K562 (cell line): Measurements from ENCODE around the gene SUPT3H. TPM values are rescaled to one million over a fixed set of nuclear protein-coding genes. Genes with fewer than 3 reads are reported as not detected.
A peak's percentile ranks its signal among the peaks of the same experiment; 100 is the strongest.

Source experiments
- ATAC-seq: fragments of 200-7000 bp; cut with Tn5 transposase; 3 replicates; pipeline ENCODE4 v1.9.1; 2020; ENCODE audit warnings: moderate library complexity
- BruUV-seq: library from RNA; stranded (reverse); fragments of 400-500 nt; replicated peaks from 2 replicates; lab custom pipeline; 2021; lab: Mats Ljungman, UMichigan
- CTCF ChIA-PET: fragments of 300-600 bp; formaldehyde crosslinking; extraction: SDS; loops from one replicate; lab custom pipeline; 2021; ENCODE audit warnings: low intra/inter-chr PET ratio; lab: Yijun Ruan, JAX
- POLR2A ChIA-PET: fragments of 300-600, 350-650 bp; sonication (Branson Sonifier 250); formaldehyde crosslinking; extraction: SDS; loops from one replicate; lab custom pipeline; 2021; ENCODE audit warnings: antibody characterized with exemption, inconsistent platforms; lab: Yijun Ruan, JAX
- DNase-seq, 4 experiments: peaks; one replicate each; pipeline versions ENCODE4 v3.0.0 to v3.0.0-alpha.2; 2011 to 2018; ENCODE audit warnings: low spot score in 3 of 4, mixed read lengths in 3 of 4; ENCODE audit errors: extremely low read depth in 1 of 4
- FAIRE-seq: peaks from 2 replicates; lab custom pipeline; 2011; peaks lifted over from hg19 to GRCh38; lab: Jason Lieb, UNC
- H2AFZ ChIP-seq: 2 replicates; pipeline ENCODE4 v1.6.0; 2011; ENCODE audit warnings: low read depth, low read length, control low read depth, inconsistent platforms
- H3K27ac ChIP-seq: fragments of 200-600 bp; 3 replicates; pipeline ENCODE4 v1.8.0; 2011; ENCODE audit warnings: low read depth, mild to moderate bottlenecking, control low read depth, inconsistent platforms, low read length, moderate library complexity, mixed read lengths; ENCODE audit errors: extremely low read depth
- H3K27me3 ChIP-seq, 2 experiments: fragments of 300-600 bp in 1 of 2; 2 replicates in 1 of 2; 3 replicates in 1 of 2; pipeline versions ENCODE4 v1.6.0 to v1.8.0; 2011; ENCODE audit warnings: inconsistent platforms in 2 of 2, low read length in 2 of 2, mild to moderate bottlenecking in 1 of 2, mixed read lengths in 1 of 2, moderate library complexity in 1 of 2; ENCODE audit not compliant: control insufficient read depth in 2 of 2, insufficient read depth in 2 of 2
- H3K36me3 ChIP-seq: fragments of 300-600 bp; 3 replicates; pipeline ENCODE4 v1.8.0; 2011; ENCODE audit warnings: mild to moderate bottlenecking, low read length, inconsistent platforms; ENCODE audit not compliant: control insufficient read depth, insufficient read depth
- H3K4me1 ChIP-seq, 2 experiments: fragments of 200-600 bp in 1 of 2; replicated peaks in 1 of 2; 2 replicates in 1 of 2; 3 replicates in 1 of 2; pipeline versions ENCODE4 v1.5.1 to v1.8.0; 2011; ENCODE audit warnings: inconsistent platforms in 2 of 2, low read length in 2 of 2, mild to moderate bottlenecking in 1 of 2, mixed read lengths in 1 of 2, moderate library complexity in 1 of 2; ENCODE audit not compliant: control insufficient read depth in 2 of 2, insufficient read depth in 2 of 2
- H3K4me2 ChIP-seq: 2 replicates; pipeline ENCODE4 v1.6.1; 2011; ENCODE audit warnings: low read length, control low read depth, inconsistent platforms, mixed read lengths; ENCODE audit not compliant: insufficient read depth
- H3K4me3 ChIP-seq: fragments of 200-600 bp; sonication (generic), shearing (Covaris generic); 2 replicates; pipeline ENCODE4 v1.5.1; 2016; ENCODE audit warnings: control low read depth, inconsistent platforms
- H3K79me2 ChIP-seq: fragments of 200-600 bp; 3 replicates; pipeline ENCODE4 v1.8.0; 2011; ENCODE audit warnings: low read length, inconsistent platforms; ENCODE audit not compliant: control insufficient read depth, insufficient read depth
- H3K9ac ChIP-seq, 2 experiments: 2 replicates each; pipeline versions ENCODE4 v1.6.0 to v1.6.1; 2011; ENCODE audit warnings: low read depth in 2 of 2, low read length in 2 of 2, control low read depth in 1 of 2, inconsistent platforms in 1 of 2, mild to moderate bottlenecking in 1 of 2, mixed read lengths in 1 of 2; ENCODE audit not compliant: insufficient read depth in 1 of 2
- H3K9me1 ChIP-seq: one replicate; pipeline ENCODE4 v1.6.0; 2011; ENCODE audit warnings: inconsistent platforms, mild to moderate bottlenecking, low read length, moderate library complexity; ENCODE audit not compliant: control insufficient read depth, insufficient read depth
- H3K9me3 ChIP-seq: replicated peaks from 2 replicates; pipeline ENCODE4 v1.5.1; 2011; ENCODE audit warnings: low read depth, low read length, inconsistent platforms; ENCODE audit not compliant: control insufficient read depth, insufficient read depth
- H4K20me1 ChIP-seq: replicated peaks from 2 replicates; pipeline ENCODE4 v1.6.1; 2011; ENCODE audit warnings: low read length, inconsistent platforms, mixed read lengths; ENCODE audit not compliant: control insufficient read depth, insufficient read depth
- CREBBP ChIP-seq: IDR thresholded peaks from one replicate; pipeline ENCODE4 v1.6.1; 2012; ENCODE audit warnings: low read depth, mild to moderate bottlenecking, control low read depth, inconsistent platforms, low read length
- RFX5 ChIP-seq: IDR thresholded peaks from 2 replicates; pipeline ENCODE4 v1.6.1; 2011; ENCODE audit warnings: low read depth, mild to moderate bottlenecking, improper control_type of control experiment, low read length
- TEAD4 ChIP-seq, 2 experiments: sonication (generic) in 1 of 2; formaldehyde crosslinking in 1 of 2; IDR thresholded peaks; 2 replicates each; pipeline versions ENCODE4 v1.6.1 to v1.8.0; 2012 to 2022; ENCODE audit warnings: borderline replicate concordance in 1 of 2, inconsistent platforms in 1 of 2, low read length in 1 of 2, mild to moderate bottlenecking in 1 of 2, missing genetic modification reagents in 1 of 2
- ZNF121 ChIP-seq: sonication (generic); formaldehyde crosslinking; conservative IDR thresholded peaks from 2 replicates; pipeline ENCODE4 v1.8.0; 2022; ENCODE audit warnings: missing genetic modification reagents
- ZNF253 ChIP-seq: fragments of 250-450 bp; sonication (Bioruptor Pico); conservative IDR thresholded peaks from 2 replicates; pipeline ENCODE4 v1.6.1; 2021; ENCODE audit warnings: mild to moderate bottlenecking
- ZNF644 ChIP-seq: fragments of 200-800 bp; sonication (Bioruptor generic); IDR thresholded peaks from 2 replicates; pipeline ENCODE4 v1.6.1; 2016; ENCODE audit warnings: low read depth, missing genetic modification characterization, missing compliant biosample characterization
- WGBS: fragments of 100-300 bp; shearing (Covaris generic); methylation state at CpG from one replicate; pipeline ENCODE4 v1.1.6; 2016; ENCODE audit warnings: low coverage, mixed read lengths; ENCODE audit not compliant: insufficient coverage; ENCODE audit errors: missing lambda C conversion rate; 5-methylcytosine and 5-hydroxymethylcytosine counted together
- in situ Hi-C: fragments of 300-500 bp; cut with MboI; formaldehyde crosslinking; loops from 4 replicates; pipeline ENCODE4 v1.15.0; 2018; ENCODE audit warnings: inconsistent platforms, mixed read lengths
- intact Hi-C: fragments of 100-400 bp; cut with micrococcal nuclease; formaldehyde crosslinking; loops from 2 replicates; pipeline ENCODE4 v1.14.2; 2022
- polyA plus RNA-seq, 8 experiments: library from polyadenylated mRNA; depleted of rRNA in 4 of 8; stranded (reverse) in 5 of 8; unstranded in 3 of 8; fragments of >200 nt; fragmentation: Nextera tagmentation in 2 of 8; fragmentation: Illumina TruSeq in 1 of 8; extraction: Ambion mirVana in 2 of 8; extraction: Trizol in 1 of 8; gene quantifications; 2 replicates each; pipeline versions ENCODE4 v1.2.1 to v1.2.3, GENCODE V29; 2011 to 2014; ENCODE audit warnings: inconsistent platforms in 1 of 8, missing spikeins in 1 of 8
- total RNA-seq, 7 experiments: library from RNA; depleted of rRNA in 6 of 7; stranded (reverse); fragments of >200 nt in 6 of 7; fragmentation: Illumina TruSeq in 2 of 7; extraction: Trizol in 2 of 7; gene quantifications; 2 replicates each; pipeline versions ENCODE4 v1.2.1 to v1.2.3, GENCODE V29; 2011 to 2021; ENCODE audit warnings: low replicate concordance in 1 of 7

SUPT3H gene
- total and polyA plus RNA-seq, 9 of the 15 experiments (the other 6 are each of a cell fraction or from before 2014, with no cell fraction given) = 7.2 to 16.3 (median 11.9) TPM

GRCh38 chr6:45255434-45255833 lies 122.3 kb downstream of the SUPT3H start:
- H3K4me3 ChIP-seq = no peak overlapping the region
- no peak overlapping the region for H2AFZ ChIP-seq
- no peak for DNase-seq
- H3K27me3 ChIP-seq = no peaks in the 10 kb centered on the region
- H3K9me1 ChIP-seq = no peaks in the 10 kb centered on the region
- ChIA-PET POLR2A (no interaction called here), CTCF (no interaction called here)
- TF ChIP-seq ZNF253 (CRISPR knock-in tag) = no peak
- no peak for TF ChIP-seq ZNF644 (tag)
- TF ChIP-seq ZNF121 (CRISPR knock-in tag) = peak; percentile 59
- H3K4me1 ChIP-seq = no peaks in the 10 kb centered on the region
- FAIRE-seq = no peak
- H4K20me1 ChIP-seq = no peaks in the 10 kb centered on the region
- 90% methylated on average over 4 of the region's 4 CpGs for WGBS
- intact Hi-C loops = no loop called here
- H3K9ac ChIP-seq = no peak overlapping the region
- in situ Hi-C loops = no loop called here
- H3K36me3 ChIP-seq = no peaks in the 10 kb centered on the region
- no TSS peak for BruUV-seq
- no peaks in the 10 kb centered on the region for H3K79me2 ChIP-seq
- no peaks in the 10 kb centered on the region; the same call in 1 of the 2 replicates for H3K9me3 ChIP-seq
- ATAC-seq = no peak
- no peak overlapping the region for H3K27ac ChIP-seq
- no peak overlapping the region for H3K4me2 ChIP-seq

DNA sequence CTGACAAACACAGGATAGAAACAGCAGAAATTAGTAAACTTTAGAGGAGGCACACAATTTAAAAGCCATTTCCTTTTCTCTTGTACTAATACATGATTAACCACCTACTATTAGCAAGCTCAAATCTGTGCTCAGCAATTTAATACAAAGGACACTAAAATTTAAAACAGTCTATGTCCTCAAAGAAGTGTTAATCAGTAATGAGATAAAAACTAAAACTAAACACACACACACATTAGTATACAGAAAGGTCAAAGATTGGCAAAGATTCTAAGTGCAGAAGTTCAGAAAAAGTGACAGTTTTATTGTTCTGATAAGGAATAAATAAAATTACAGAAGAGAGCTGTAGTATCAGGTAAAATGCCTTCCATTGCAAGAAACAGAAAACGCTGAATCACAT lies 123.5 kb downstream of the SUPT3H start:
- no peak overlapping the region for H3K4me2 ChIP-seq
- H4K20me1 ChIP-seq = no peaks in the 10 kb centered on the region
- FAIRE-seq (no peak), ATAC-seq (no peak), DNase-seq (no peak)
- no peaks in the 10 kb centered on the region; the same call in 1 of the 2 replicates for H3K9me3 ChIP-seq
- no peaks in the 10 kb centered on the region for H3K4me1 ChIP-seq
- POLR2A ChIA-PET = no interaction called here
- no peaks in the 10 kb centered on the region for H3K27me3 ChIP-seq
- no peaks in the 10 kb centered on the region for H3K36me3 ChIP-seq
- in situ Hi-C loops (no loop called here), intact Hi-C loops (no loop called here)
- H3K4me3 ChIP-seq = no peak overlapping the region
- TF ChIP-seq TEAD4 (IDR thresholded peaks at IDR 0.05; ENCODE audit: low read length) = no peak
- TF ChIP-seq TEAD4 (CRISPR knock-in tag; IDR thresholded peaks at IDR 0.05; ENCODE audit: borderline replicate concordance) = no peak
- TF ChIP-seq RFX5 = no peak
- no peak for TF ChIP-seq CREBBP
- CTCF ChIA-PET = no interaction called here
- no peak overlapping the region for H3K9ac ChIP-seq
- WGBS = 18% methylated on average over 1 of the region's 1 CpG
- no peak overlapping the region for H2AFZ ChIP-seq
- H3K79me2 ChIP-seq = no peaks in the 10 kb centered on the region
- H3K27ac ChIP-seq = no peak overlapping the region
- no peaks in the 10 kb centered on the region for H3K9me1 ChIP-seq
- no TSS peak for BruUV-seq
